ENCODE data around the gene DAG1.
A peak's percentile ranks its signal among the peaks of the same experiment; 100 is the strongest.
"Not testable (repeated sequence)": the region's sequence is repeated elsewhere in the genome, so short reads cannot be mapped to it uniquely, and the experiment has no call there.

DAG1 gene

DNA sequence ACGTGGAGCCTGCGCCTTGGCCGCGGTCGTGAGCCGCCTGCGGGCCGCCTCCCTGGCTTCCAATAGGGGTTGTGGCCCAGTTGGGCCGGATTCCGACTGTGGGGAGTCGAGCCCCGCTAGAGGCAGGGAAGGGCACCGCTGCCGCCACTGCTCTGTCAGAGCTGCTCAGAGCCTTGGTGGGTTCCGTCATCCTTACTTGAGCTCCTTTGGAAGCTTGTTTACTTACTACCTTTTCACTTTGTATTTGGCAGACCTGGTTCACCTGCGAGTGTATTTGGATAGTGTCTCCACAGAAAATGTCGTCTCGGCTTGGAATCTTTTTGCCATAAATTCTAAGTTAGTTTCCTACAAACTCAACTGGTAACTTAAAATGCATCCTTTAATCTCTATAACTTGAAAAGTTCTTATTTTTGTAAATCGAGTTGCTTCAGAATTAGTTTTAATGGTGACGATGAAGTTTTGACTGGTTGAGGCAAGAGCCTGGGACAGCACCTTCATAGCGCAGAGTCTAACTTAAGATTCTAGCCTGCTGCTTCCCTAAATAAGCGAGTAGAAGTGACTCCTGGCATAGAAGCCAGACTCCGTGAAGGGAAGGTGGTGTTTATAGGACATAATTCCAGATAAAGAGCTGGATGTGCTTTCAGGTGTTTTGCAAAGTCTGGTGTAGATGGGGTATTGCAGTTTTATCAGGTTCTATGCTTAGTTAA lies 800 bp downstream of the DAG1 start:
- DNase-seq = no peak

DNA sequence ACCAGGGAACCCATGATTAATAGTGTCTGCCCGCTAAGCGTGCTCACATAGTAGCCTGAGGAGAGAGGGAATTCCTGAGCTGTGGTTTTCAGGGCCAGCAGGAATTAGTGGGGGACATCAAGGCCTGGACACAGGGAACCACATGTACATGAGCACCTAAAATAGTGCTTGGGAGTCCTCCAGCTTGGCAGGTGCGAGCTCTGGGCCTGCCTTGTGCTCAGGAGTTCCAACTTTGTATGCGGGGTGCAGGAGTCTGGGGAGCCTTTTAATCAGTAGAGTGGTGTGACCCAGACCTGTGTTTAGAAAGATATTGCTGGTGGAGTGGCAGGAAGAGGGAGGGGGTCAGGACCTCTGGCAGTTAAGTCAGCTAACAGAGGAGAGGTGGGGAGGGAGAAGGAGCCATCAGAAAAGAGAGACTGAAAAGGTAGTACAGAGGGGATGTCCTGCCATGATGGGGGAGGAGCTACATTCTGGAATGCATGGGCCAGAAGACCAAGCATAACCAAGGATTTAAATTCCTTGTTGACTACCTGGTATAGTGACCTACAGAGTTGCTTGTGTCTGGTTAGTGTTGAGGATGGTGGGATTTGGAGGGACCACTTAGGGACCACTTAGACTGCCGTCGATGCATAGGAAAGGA lies 1.9 kb downstream of the DAG1 start:
- peak; percentile 40 for DNase-seq

GRCh38 chr3:49476563-49476962 lies 6.5 kb downstream of the DAG1 start:
- DNase-seq = peak; percentile 53

- DNase-seq = no peak
Measured at GRCh38 chr3:49482766-49483165, 12.7 kb downstream of the DAG1 start.

DNA sequence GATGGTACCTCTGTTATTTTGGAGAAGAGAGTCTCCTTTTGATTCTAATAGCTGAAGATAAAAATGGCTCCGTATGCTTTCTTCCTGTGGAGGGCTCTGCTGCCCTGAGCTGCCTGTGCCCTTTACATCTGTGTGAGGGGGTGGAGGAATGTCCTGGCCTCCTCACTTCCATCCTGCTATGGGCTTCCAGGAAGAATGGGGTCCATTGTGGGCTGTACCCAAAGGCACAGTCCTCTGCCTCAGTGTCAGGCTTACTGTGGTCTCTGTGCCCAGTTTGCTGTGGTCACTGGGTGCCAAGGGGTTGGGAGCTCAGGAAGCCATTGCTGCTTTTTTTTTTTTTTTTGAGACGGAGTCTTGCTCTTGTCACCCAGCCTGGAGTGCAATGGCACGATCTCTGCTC lies 14.4 kb downstream of the DAG1 start:
- peak; percentile 12 for DNase-seq

GRCh38 chr3:49489247-49489646 lies 19.2 kb downstream of the DAG1 start:
- DNase-seq = no peak

GRCh38 chr3:49492969-49493368 lies 22.9 kb downstream of the DAG1 start:
- no peak for DNase-seq

GRCh38 chr3:49493901-49494300 lies 23.8 kb downstream of the DAG1 start:
- no peak for DNase-seq

- DNase-seq = no peak
Measured at GRCh38 chr3:49495023-49495422, 25.0 kb downstream of the DAG1 start.

- not testable (repeated sequence) for DNase-seq
Measured at GRCh38 chr3:49496845-49497244, 26.8 kb downstream of the DAG1 start.

- no peak for DNase-seq
Measured at GRCh38 chr3:49497606-49498005, 27.5 kb downstream of the DAG1 start.

GRCh38 chr3:49498239-49498638 lies 28.2 kb downstream of the DAG1 start:
- no peak for DNase-seq

DNA sequence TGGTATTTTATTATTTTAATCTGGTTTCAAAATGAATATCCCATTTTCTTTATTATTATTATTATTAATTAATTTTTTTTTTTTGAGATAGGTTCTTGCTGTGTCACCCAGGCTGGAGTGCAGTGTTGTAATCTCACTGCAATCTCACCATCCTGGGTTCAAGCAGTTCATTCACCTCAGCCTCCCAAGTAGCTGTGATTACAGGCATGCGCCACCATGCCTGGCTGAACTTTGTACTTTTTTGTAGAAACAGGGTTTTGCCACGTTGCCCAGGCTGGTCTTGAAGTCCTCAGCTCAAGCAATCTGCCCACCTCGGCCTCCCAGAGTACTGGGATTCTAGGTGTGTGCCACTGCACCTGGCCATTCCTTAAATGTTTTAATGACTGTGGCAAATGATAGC lies 28.6 kb downstream of the DAG1 start:
- no peak for DNase-seq

DNA sequence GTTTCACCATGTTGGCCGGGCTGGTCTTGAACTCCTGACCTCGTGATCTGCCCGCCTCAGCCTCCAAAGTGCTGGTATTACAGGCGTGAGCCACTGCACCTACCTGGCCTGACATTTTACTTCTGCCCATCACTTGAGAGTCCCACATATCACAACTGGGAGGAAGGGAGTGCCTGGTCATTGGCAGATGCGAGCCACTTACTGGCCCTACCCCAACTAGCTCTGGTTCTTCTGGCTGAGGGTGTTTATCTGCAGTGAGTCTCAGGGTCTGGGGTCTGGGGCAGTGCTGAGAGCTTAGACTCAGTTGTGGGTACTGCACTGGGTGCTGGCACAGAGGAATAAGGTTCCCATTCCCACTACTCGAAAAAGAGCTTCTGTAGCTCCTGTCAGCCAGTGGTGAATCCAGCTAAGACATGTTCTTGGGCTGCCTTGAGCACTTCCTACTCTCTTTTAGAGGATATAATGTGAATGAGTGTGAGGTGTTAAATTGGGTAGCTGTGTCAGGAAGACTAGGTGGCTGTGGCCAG lies 30.2 kb downstream of the DAG1 start:
- DNase-seq = no peak

GRCh38 chr3:49500732-49501609 lies 30.9 kb downstream of the DAG1 start:
- peak; percentile 95 for DNase-seq

DNA sequence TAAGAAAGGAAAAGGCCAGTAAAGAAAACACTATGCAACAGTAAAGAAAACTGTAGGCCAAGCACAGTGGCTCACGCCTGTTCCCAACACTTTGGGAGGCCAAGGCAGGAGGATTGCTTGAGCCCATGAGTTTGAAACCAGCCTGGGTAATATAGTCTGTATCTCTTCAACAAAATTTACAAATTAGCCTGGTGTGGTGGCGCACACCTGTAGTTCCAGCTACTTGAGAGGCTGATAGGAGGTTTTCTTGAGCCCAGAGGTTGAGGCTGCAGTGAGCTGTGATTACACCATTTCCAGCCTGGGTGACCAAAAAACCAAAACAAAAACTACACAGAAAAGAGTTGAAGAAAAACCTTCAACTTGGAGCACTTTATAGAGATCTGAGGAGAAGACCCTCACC lies 31.8 kb downstream of the DAG1 start:
- no peak for DNase-seq

- DNase-seq = no peak
Measured at GRCh38 chr3:49506906-49507305, 36.8 kb downstream of the DAG1 start.

DNA sequence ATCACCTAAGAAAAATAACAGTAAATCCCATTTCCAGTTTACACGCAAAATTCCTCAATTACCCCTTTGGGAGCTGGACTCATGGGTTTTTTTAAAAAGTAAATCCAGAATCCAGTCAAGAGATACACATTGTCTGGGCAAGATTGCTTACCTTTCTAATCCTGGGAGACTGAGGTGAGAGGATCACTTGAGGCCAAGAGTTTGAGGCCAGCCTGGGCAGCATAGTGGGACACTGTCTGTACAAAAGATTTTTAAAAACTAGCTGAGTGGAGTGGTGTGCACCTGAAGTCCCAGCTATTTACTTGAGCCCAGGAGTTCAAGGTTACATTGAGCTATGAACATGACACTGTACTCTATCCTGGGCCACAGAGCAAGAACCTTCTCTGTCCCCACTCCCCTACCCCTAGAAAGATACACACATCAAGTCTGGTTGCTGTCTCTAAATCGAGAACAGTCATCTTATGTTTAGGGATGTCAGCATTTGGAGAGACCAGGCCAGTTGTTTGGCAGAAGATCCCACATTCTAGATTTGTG lies 39.0 kb downstream of the DAG1 start:
- DNase-seq = no peak

DNA sequence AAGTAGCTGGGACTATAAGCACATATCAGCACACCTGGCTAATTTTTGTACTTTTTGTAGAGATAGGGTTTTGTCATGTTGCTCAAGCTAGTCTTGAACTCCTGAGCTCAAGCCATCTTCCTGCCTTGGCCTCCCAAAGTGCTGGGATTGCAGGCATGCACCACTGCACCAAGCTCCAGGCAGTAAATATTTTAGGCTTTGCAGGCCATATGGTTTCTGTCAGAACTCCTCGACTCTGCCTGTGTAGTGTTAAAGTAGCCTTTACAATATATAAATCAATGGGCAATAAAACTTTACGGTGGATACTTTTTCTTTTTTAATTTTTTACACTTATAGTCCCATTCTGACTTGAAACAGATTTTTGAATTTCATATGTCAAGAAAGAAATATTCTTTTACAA lies 41.6 kb downstream of the DAG1 start:
- no peak for DNase-seq

DNA sequence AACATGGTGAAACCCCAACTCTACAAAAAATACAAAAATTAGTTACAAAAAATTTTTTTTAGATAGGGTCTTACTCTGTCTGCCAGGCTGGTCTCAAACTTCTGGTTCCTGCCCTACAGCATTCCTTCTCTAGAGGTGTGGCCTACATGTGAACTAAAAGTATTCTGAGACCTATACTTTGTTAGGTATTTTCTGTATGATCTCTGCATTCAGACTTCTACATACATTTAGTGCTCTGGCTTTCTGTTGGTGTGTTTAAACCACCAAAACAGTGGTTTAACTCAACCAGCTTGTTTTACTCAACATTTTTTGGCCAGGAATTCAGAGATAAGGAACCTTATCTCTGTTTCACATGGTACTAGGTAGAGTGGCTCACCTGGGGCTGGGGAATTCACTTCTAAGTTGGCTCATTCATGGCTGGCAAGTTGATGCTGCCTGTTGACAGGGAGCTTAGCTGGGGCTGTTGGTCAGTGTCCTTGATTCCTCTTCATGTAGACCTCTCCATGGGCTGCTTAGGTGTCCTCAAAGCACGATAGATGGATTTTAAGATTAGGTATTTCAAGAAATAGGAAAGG lies 42.8 kb downstream of the DAG1 start:
- no peak for DNase-seq

GRCh38 chr3:49513494-49514124 lies 43.5 kb downstream of the DAG1 start:
- no peak for DNase-seq

DNA sequence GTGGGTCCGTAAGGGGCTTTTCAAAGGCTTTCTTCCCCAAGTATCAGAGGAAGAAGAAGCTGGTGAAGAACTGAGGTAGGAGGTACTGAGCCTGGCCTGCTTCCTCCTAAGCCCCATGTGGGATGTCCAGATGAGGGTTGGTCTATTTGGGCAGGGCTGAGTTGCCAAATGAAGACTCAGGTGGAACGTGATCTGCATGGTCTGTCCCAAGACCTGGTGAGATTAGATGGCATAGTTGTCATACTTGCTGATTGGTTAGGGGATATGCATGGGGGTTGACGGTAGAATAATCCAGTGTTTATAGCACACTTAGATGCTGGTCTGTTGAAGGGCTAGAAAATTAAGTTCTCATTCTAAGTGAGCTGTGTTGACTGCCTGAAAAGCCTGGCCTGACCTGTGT lies 47.9 kb downstream of the DAG1 start:
- no peak for DNase-seq
